ENCODE data around the gene CDH16.
A peak's percentile ranks its signal among the peaks of the same experiment; 100 is the strongest.

The CDH16 gene

DNA sequence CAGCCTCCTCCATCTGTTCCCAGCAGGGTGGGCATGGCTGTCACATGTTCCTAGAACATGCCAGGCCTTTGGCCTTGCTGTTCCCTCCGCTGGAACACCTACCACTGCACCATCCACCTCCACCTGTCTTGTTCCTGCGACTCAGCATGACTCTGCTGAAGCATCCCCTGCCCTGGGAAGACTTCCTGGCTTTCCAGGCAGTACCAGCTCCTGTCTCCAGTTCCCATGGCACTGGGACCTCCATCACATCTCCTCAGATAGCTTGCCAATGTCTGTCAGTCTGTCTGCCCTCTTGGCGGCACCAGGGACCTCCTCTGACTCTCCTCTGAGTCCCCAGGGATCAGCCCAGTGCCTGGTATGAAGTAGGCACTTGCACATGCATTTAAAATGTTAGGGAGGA lies 22.7 kb downstream of the CDH16 start:
- H3K27ac ChIP-seq: no peak overlapping the region

DNA sequence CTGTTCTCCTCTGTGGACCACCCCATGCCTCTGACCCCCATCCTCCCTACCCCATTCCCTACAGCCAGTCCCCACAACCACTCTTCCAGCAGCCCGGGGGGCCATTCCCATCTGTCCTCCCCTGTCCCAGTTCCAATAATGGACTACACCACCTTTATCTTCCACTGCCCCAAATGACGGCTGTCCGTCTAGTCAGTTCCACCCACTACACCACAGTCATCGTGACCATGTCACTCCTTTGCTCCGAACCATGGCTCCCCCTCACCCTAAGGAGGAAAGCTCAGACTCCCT lies 23.1 kb downstream of the CDH16 start:
- no peak for TF ChIP-seq ZFX (IDR thresholded peaks at IDR 0.05)
- TF ChIP-seq, protein P1, sequence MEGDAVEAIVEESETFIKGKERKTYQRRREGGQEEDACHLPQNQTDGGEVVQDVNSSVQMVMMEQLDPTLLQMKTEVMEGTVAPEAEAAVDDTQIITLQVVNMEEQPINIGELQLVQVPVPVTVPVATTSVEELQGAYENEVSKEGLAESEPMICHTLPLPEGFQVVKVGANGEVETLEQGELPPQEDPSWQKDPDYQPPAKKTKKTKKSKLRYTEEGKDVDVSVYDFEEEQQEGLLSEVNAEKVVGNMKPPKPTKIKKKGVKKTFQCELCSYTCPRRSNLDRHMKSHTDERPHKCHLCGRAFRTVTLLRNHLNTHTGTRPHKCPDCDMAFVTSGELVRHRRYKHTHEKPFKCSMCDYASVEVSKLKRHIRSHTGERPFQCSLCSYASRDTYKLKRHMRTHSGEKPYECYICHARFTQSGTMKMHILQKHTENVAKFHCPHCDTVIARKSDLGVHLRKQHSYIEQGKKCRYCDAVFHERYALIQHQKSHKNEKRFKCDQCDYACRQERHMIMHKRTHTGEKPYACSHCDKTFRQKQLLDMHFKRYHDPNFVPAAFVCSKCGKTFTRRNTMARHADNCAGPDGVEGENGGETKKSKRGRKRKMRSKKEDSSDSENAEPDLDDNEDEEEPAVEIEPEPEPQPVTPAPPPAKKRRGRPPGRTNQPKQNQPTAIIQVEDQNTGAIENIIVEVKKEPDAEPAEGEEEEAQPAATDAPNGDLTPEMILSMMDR (conservative IDR thresholded peaks at IDR 0.05): no peak
- no peak overlapping the region for H3K27ac ChIP-seq

More for the DNA sequence above, 22.7 kb downstream of the CDH16 start:
- no peak for TF ChIP-seq ZFX (IDR thresholded peaks at IDR 0.05)
- TF ChIP-seq, protein P1 (conservative IDR thresholded peaks at IDR 0.05): no peak

DNA sequence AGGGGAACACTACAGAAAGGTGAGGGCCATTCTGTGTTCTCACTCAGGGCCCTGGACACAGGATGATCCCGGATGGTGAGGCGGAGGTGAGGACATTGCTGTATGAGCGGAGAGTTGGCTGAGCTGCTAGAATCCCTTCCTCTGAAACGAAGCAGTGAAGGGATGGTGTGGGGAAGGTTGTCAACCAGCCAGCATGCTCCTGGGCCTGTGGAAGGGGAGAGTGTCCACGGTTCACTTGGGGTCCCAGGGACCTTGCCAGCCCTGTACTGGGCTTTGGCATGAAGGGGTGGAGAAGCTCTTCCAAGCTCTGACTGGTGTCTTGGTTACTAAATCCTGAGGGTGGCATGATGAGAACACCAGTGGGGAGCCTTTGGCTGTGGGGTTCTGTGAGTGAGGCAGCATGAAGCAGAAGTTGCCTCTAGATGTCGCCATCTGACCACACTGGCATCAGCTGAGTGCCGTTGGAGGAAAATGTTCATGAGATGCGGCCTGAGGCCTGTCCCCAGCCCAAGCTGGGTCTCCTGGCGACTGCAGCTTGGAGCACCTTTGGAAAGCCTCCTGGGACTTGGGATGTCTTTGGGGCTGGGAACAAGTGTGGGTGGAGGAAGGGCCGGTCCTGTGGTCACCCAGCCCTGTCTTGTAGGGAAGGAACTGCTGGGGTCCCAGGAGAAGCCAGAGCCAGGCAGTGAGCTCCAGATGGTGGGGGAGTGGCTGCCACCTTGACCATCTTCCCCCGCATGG lies 23.6 kb downstream of the CDH16 start:
- TF ChIP-seq, protein P1 (conservative IDR thresholded peaks at IDR 0.05): peak; percentile 76
- TF ChIP-seq ZFX (IDR thresholded peaks at IDR 0.05): no peak
- H3K27ac ChIP-seq: no peak overlapping the region

DNA sequence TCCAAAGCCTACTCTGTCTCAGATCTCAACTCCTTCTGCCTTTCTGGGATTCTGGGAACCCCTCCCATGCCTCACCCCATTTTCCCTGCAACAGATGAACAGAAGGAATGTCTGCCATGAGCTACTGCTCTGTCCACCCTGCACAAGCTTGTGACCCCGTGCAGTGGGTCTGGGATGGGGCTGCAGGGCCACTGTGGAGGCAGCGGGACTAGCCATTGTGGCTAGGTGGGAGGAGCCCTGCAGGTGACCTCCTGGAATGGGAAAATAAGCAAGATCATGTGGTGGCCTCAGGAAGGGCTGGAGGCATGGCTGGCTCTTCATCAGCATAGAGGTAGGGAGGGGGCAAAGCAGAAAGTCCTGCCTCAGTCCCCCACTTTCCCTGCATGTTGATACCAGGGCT lies 24.6 kb downstream of the CDH16 start:
- TF ChIP-seq, protein P1 (conservative IDR thresholded peaks at IDR 0.05): no peak
- no peak for TF ChIP-seq ZFX (IDR thresholded peaks at IDR 0.05)
- no peak overlapping the region for H3K27ac ChIP-seq

DNA sequence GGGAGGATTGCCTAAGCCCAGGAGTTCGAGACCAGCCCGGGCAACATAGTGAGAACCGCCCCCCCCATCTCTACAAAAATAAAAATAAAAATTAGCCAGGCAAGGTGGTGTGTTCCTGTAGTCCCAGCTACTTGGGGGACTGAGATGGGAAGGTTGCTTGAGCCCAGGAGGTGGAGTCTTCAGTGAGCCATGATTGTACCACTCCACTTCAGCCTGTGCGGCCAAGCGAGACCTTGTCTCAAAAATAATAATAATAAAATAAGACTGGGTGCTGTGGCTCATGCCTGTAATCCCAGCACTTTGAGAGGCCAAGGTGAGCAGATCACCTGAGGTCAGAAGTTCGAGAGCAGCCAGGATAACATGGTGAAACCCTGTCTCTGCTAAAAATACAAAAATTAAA lies 26.9 kb downstream of the CDH16 start:
- no peak overlapping the region for H3K27ac ChIP-seq
- no peak for TF ChIP-seq ZFX (IDR thresholded peaks at IDR 0.05)
- TF ChIP-seq, protein P1 (conservative IDR thresholded peaks at IDR 0.05): no peak

DNA sequence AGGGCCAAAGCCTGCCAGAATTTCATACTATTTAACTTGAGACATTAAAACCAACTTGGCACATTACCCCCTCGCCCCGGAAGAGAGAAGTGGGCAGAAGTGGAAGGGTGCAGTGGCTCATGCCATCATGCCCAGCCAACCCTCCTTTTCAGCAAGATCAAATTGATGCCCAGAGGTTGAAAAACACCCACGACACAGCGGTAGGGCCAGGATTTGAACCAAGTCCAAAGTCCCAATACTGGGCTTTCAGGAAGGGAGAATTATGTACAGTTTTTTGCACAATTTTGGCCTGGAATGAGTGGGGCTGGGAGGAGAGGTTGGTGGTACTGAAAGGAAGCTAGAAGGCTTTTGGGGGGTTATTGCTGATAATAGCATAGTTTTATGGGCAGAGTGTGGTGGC lies 27.3 kb downstream of the CDH16 start:
- no peak for TF ChIP-seq ZFX (IDR thresholded peaks at IDR 0.05)
- TF ChIP-seq, protein P1 (conservative IDR thresholded peaks at IDR 0.05): no peak
- H3K27ac ChIP-seq: no peak overlapping the region

DNA sequence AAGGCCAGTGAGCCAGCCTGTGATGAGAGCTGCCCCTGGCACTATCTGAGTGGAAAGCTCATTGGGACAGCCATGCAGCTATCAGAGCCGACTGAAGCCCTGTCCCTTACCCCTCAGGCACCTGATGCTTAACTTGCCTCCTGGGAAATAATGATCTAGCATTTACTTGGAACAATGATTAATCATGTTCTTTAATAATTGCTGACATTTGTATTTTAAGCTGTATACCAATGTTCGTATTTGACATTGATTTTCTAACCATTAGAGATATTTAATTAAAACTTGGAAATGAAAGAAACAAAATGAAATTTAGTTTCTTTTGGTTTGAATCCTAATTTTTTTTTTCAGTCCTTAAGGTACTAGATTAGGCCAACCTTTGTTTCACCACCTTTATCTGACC lies 27.9 kb downstream of the CDH16 start:
- no peak overlapping the region for H3K27ac ChIP-seq
- TF ChIP-seq, protein P1 (conservative IDR thresholded peaks at IDR 0.05): no peak
- no peak for TF ChIP-seq ZFX (IDR thresholded peaks at IDR 0.05)
